Transverse colon (tissue), 3 donors: ENCODE results near the gene PIK3R5.

Experiments
- EP300 ChIP-seq: sonication (generic); formaldehyde crosslinking; IDR thresholded peaks from one replicate; pipeline ENCODE4 v1.6.1; 2017; ENCODE audit warnings: antibody characterized with exemption, low read depth
- TF ChIP-seq, protein P1 (sequence below), 5 experiments: fragments of 200-600 bp in 3 of 5; fragments of 450-650 bp in 2 of 5; sonication (generic) in 3 of 5; IDR thresholded peaks; 1 replicate in 2 of 5; 2 replicates in 3 of 5; pipeline ENCODE4 v1.5.1; 2016 to 2017; ENCODE audit warnings: antibody characterized with exemption in 5 of 5, inconsistent platforms in 3 of 5, mild to moderate bottlenecking in 2 of 5, moderate library complexity in 1 of 5

DNA sequence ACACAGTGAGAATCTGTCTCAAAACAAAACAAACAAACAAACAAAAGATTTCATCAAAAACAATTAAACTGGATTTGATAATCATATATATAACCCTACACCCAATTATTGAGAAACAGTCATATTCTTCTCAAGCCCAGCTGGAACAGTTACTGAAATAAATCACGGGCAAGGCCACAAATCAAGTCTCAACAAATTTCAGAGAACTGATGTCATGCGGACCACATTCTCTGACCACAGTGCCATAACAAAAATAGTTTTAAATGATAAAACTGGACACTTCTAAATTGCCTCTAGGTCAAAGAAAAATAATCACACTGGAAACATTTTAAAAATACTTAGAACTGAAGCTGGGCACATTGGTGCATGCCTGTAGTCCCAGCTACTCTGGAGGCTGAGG lies 15.9 kb upstream of the PIK3R5 start:
- TF ChIP-seq, protein P1, sequence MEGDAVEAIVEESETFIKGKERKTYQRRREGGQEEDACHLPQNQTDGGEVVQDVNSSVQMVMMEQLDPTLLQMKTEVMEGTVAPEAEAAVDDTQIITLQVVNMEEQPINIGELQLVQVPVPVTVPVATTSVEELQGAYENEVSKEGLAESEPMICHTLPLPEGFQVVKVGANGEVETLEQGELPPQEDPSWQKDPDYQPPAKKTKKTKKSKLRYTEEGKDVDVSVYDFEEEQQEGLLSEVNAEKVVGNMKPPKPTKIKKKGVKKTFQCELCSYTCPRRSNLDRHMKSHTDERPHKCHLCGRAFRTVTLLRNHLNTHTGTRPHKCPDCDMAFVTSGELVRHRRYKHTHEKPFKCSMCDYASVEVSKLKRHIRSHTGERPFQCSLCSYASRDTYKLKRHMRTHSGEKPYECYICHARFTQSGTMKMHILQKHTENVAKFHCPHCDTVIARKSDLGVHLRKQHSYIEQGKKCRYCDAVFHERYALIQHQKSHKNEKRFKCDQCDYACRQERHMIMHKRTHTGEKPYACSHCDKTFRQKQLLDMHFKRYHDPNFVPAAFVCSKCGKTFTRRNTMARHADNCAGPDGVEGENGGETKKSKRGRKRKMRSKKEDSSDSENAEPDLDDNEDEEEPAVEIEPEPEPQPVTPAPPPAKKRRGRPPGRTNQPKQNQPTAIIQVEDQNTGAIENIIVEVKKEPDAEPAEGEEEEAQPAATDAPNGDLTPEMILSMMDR (IDR thresholded peaks at IDR 0.05): no peak
- TF ChIP-seq EP300: no peak
